Medulla oblongata (tissue), 1 donor: Measurements from ENCODE around the gene AP5Z1.
"Not testable (repeated sequence)": the region's sequence is repeated elsewhere in the genome, so short reads cannot be mapped to it uniquely, and the experiment has no call there.

Experiments
- DNase-seq: peaks from one replicate; pipeline ENCODE4 v3.0.0-alpha.2; 2015; ENCODE audit errors: extremely low spot score

AP5Z1 gene

DNA sequence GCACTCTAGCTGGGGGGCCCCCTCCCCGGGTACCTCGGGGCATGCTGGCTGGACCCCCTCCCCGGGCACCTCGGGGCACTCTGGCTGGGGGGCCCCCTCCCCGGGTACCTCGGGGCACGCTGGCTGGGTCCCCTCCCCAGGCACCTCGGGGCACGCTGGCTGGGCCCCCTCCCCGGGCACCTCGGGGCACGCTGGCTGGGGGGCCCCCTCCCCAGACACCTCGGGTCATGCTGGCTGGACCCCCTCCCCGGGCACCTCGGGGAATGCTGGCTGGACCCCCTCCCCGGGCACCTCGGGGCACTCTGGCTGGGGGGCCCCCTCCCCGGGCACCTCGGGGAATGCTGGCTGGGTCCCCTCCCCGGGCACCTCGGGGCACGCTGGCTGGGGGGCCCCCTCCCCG, 27.2 kb downstream of the AP5Z1 start:
- DNase-seq = not testable (repeated sequence)

DNA sequence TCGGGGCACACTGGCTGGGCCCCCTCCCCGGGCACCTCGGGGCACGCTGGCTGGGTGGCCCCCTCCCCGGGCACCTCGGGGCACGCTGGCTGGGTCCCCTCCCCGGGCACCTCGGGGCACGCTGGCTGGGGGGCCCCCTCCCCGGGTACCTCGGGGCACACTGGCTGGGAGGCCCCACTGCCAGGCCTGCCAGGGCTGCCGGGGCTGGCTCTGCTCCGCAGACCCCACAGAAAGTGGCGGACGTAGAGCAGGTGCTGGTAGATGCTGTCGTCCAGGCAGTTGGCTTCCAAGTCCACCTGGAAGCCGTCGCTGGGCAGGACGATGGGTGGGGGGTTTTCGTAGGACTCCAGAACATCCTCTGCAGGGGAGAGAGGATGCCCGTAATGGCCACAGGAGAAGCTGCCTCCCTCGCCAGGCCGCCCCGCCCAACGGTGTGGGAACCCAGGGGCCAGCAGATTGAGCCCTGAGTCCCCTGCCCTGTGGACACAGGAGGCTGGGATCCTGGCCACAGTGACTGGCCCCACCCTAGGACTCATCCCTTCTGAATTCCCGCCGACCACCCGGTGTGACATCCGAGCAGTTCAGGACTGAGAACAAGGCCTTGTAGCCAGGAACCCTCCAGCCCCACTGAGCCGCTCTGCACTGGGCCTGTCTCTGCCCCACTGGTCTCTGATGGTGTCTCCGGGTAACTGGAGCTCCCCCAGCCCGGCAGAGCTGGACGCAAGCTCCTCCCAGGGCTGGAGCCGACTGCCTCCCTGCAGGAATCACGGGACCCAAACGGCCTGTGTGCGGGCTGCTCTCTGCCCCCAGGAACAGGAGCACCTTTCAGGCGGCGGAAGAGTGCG, 28.2 kb downstream of the AP5Z1 start:
- no peak for DNase-seq

DNA sequence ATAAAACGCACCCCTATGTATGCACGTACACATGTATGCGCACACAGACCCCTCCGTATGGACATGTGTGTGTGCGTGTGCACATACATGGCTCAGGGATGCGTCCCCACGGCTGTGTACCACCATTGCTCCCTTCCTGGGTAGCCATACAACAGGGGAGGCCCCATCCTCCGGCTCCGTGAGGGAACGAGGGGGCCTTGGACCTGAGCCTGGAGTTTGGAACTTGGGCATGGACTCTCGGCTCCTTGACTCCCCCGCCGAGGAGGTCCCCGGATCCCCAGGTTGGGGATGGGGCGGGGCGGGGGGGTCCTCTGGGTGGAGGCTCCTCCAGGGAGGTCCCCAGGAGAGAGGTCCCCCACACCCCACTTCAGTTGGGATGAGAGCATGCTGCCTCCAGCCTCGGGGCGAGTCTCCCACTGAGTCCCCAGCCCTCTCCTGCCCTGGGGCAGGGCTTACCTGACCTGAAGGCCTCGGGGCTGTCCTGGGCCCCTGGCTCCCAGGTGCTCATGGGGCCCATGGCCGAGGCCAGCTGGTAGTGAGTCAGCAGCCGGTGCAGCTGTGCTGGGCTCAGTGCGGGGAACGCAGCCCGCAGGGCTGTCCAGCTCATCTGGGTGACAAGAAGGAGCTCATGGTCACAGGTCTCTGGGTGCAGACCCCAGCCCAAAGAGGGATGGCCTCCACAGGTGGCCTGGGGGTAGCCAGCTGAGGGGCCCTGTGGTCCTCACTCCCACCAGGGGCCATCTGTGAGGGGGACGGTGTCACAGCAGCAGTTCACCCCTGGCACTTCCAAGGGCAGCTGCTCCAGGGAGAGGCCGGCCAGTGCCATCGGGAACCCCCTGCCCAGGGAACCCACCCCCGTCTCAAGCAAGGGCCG, 29.9 kb downstream of the AP5Z1 start:
- DNase-seq = no peak

DNA sequence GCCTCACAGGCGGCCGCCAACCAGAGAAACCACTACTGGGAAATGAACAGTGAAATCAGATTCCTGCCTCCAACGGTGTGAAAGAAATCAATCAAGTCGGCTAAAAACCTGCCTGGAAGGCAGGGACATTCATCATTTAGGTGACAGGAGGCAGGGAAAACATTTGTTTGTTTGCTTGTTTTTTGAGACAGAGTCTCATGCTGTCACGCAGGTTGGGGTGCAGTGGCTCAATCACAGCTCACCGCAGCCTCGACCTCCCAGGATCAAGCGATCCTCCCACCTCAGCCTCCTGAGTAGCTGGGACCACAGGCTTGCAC, 30.5 kb downstream of the AP5Z1 start:
- DNase-seq = no peak

DNA sequence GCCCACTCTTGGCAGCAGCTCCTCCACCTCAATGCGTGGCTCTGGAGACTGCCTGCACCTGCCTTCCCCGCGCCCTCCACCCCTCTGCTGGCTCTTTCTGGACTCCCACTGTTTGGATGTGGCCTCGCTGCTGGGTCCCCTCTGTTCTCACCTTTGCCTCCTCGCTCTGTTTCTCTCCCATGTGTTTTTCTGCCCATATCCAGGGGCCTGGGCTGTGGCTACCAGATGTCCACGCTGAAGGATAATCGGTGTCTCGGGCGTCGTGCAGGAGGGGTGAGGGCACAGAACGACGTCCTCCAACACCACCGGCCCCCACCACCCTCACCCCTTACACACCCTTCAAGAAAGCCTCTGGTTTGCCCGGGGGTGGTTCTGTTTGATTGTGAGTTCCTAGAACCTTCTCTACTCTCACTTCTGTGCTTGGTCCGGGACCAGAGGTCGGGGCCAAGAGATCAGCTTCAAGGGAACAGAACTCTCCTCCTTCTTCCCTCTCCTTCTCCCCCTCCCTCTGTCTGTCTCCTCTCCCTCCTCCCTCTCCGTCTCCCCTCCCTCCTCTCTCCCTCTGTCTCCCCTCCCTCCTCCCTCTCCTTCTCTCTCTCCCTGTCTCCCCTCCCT, 31.7 kb downstream of the AP5Z1 start:
- DNase-seq = no peak

DNA sequence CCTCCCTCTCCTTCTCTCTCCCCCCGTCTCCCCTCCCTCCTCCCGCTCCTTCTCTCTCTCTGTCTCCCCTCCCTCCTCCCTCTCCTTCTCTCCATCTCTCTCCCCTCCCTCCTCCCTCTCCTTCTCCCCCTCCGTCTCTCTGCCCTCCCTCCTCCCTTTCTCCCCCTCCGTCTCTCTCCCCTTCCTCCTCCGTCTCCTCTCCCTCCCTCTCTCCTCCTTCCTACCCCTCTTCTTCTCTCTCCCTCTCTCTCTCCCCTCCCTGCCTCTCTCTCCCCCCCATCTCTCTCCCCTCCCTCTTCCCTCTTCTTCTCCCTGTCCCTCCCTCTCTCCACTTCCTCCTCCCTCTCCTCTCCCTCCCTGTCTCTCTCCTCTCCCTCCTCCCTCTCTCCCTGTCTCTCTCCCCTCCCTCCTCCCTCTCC, 32.2 kb downstream of the AP5Z1 start:
- peak; percentile 36 for DNase-seq

DNA sequence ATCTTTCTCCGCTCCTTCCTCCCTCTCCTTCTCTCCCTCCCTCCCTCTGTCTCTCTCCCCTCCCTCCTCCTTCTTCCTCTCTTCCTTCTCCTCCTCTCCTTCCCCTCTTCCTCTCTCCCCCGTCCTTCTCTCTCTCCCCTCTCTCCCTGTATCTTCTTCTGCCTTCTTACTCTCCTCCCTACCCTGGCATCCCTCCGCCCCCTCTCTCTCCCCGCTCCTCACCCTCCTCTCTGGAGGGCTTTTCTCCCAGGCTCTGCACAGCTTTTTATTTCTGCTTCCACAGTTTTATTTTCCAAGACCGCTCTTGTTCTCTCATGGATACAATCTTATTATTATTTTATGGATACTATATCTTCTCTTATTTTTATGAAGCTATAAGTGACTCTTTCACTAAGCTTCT, 32.6 kb downstream of the AP5Z1 start:
- DNase-seq = no peak

DNA sequence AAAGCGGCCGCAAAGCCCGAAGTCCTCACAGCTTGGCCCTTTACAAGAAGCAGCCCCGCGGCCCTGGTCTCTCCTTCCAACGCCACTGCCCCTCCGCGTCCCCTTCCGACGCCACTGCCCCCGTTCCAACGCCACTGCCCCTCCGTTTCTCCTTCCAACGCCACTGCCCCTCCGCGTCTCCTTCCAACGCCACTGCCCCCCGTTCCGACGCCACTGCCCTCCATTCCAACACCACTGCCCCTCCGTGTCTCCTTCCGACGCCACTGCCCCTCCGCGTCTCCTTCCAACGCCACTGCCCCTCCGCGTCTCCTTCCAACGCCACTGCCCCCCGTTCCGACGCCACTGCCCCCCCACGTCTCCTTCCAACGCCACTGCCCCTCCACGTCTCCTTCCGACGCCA, 33.1 kb downstream of the AP5Z1 start:
- DNase-seq = no peak

DNA sequence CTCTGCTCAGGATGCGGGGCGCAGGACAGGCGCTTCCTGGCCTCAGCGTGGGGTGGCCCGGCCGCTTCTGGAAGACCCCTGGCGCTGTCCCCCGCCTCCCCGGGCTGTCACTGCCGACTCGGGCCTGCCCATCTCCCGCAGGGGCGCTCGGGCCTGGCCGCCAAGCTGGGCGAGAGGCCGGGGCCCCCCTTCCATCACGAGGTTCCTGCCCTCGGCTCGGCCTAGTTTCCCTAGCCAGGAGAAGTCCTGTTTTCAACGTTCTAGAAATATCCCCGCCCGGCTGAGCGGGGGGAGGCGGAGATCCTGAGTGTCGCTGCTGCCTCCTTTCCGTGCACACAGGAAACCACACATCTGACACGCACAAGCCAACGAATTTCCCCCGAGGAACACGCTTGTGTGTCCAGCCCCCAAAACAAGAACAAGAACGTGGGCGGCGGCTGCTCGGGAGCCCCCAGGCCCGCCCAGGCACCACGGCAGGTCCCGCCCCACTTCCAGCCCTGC, 33.7 kb downstream of the AP5Z1 start:
- DNase-seq = peak; percentile 76

DNA sequence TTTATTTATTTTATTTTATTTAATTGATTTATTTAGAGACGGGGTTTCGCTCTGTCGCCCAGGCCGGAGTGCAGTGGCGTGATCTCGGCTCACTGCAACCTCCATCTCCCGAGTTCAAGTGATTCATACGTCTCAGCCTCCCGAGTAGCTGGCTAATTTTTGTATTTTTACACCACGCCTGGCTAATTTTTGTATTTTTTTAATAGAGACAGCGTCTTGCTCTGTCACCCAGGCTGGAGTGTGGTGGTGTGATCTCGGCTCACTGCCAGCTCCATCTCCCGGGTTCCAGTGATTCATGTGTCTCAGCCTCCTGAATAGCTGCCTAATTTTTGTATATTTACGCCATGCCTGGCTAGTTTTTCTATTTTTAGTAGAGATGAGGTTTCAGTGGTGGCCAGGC, 34.2 kb downstream of the AP5Z1 start:
- no peak for DNase-seq

DNA sequence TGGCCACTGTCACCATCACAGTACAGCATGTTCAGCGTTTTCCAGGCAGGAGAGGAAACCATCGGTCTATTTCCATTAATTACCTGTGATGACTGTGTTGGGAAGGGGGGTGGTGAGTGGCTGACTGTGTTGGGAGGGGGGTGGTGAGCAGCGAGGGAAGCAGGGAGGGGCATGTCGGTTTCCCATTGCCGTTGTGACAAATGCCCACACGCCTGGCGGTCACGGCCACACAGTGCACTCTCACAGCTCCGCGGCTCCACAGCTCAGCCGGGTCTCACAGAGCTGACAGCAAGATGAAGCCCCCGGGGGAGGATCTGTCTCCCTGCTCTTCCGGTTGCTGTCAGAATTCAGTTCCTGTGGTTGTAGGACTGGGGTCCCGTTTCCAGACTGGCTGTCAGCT, 39.0 kb downstream of the AP5Z1 start:
- no peak for DNase-seq

DNA sequence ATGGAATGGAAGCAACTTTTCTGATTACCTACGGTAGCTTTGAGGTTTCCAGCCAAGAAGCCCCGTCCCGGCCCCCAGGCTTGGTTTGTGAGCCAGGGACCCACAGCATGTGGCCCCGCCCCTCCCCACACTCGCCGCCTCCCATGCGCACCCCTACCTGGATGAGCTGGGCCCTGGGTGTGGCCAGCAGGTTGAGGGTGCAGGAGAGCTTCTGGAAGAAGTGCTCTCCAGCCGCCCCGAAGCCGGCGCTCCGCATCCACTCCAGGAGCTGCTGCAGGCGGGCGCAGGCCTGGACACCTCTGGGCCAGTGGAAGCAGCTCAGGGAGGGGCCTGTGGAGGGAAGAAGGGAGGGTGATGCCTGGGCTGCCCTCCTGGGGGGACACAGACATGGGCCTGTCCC, 39.7 kb downstream of the AP5Z1 start:
- no peak for DNase-seq

DNA sequence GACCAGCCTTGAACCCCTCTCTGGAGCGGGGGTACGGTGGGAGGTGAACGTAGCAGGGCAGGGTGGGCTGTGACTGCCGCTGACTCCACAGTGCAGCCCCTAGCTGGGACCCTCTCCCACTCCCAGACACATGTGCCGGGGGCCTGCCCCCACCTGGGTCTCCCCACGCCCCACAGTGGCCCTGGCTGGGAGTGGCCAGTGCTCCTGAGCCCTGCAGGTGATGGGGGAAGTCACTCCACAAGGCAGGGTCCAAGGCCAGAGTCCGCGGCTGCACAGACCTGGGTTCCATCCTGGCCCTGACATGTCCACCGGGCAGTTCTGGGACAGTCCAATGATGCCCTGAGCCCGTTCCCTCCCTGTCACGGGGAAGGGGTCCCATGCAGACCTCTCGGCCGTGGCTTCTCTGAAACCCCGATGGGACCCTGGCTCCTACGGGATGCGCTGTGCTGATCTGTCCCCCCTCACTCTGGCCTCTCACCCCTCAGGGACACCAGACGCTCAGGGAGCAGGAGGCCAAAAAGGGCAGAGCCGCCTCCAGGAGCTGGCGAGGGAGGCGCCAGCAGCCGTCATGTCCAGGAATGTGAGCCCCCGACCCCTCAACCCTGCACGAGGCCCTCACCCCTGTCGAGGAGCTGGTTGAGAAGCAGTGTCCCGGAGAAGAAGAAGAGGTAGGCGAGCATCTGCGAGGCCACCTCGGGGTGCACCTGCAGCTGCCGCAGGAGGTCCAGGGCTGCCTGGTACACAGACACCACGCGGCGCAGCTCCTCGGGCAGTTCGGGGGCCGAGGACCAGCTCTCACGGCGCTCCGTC, 40.4 kb downstream of the AP5Z1 start:
- DNase-seq = no peak

DNA sequence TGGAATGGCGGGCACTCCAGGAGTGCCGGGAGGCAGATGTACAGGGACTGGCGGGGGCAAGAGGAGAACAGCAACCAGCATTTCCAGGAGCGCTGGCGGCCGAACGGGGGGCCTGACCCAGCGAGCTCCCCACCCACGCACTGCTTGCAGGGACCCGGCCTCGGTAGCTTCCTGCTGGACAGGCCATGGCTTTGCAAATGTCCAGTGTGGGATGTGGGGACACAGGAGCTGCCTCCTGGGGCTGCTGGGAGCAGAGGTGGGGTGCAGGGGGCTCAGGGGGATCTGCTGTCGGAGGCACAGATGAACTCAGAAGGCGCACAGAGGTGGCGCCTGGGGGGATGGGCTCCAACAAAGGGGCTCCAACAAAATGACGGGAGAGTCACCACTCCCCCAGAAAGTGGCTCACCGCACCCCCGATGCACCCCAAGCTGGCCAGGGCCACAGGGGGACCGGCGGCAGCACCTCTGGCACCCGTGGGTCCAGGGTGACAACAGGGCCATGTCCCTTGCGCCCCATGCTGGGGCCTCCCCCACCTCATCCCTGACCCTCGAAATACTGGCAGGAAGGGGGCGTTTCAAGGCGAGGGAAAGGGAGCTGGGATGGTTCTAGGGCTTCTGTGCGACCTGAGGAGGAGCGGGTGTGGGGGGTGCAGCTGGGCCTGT, 41.1 kb downstream of the AP5Z1 start:
- no peak for DNase-seq

DNA sequence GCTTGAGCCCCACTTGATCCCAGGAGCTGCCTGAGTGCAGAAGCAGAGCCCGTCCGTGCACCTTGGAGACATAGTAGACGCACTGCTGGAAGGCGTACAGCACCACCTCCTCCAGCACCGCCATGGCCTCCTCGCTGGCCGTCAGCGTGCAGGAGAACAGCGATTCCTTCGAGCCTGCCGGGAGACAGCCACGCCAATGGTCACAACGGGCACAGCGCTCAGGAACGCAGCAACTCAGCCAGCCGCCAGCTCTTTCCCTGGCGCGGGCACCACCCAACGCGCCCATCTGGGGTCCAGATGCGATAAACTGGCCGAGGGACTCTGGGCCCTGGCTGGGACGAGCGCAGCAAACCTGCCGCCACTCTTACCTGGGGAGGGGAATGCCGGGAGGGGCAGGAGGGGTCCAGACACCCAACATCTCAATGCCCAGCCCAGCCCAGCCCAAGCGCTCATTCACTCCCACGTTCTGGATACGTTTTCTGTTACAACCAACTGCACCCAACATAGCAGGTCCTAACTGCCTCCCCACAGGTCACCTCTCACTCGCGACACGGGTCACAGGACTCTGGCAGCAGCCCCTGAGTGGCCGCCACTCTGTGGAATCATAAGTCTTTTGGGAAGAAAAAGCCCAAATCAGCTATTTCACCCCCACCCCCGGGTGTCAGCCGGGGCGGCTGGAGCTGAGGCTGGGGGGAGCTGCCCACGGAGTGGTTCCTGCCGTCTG, 41.9 kb downstream of the AP5Z1 start:
- no peak for DNase-seq

DNA sequence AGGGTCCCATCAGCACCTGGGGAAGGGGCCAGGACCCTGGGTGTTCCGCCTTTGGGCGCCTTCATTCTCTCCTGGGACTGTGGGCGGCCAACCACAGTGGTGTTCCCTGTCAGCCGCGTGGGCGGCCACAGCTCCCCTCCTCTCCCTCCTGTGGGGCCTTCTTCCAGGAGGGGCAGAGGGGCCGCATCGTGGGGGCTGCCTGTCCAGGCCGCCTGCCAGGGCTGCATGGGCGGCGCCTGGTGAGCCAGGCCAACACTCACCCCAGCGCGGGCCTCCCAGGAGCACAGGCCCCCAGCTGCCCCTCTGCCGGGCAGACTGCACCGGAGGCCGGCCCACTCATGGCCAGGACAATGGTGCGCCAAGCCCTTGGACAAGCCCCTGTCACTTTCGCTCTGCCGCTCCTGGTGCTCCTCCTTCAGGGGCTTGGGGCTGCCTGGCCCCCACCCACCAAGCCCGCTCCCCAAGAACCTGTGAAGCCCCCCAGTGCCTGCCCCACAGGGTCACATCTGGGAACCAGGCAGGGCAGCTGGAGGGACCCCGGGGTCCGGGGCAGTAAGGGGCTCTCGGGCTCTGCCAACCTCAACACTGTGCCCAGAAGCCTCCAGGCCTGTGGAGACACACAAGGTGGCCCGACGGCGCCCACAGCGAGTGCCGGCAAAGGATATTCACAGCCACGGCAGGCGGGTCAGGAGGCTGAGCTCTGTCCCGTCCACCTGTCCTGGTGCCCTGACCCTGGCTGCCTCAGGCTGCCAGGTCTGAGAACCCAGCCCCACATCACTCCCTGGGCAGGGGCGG, 42.8 kb downstream of the AP5Z1 start:
- no peak for DNase-seq

DNA sequence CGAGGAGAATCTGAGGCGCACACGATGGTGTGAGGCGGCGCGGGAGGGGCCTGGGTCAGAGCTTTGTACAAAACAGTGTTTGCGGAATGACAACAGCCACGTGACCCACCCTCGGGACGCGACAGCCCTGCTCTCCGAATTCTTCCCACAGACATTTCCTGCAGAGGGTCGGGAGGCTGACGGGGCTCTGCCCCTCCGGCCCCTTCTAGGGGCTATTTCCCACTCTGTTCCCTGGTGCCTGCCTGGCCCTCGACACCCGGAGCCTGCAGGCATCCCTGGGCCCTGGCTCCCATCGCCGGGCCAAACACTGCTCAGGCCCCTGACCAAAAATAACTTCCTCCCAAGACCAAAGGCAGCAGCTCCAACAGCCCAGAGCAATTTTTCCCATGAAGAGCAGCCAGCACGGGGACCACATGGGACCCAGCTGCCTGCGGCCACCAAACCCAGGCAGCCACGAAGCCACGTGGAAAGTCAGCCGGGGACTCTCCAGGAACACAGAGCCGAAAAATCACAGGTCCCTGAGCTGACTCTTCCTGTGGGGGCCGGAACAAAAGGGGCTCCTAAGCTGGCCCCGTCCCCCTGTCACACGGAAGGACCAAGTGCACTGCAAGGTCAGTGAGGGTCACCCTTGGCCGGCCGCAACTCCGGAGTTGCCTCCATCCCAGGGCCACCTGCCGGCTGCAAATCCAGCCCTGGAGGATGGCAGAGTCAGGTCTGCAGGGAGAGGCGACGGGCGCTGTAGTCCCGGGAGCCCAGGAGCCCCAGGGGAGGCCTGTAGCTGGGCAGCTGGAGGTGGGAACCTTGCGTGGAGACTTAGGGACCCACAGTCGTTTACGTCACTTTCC, 44.4 kb downstream of the AP5Z1 start:
- DNase-seq = no peak

DNA sequence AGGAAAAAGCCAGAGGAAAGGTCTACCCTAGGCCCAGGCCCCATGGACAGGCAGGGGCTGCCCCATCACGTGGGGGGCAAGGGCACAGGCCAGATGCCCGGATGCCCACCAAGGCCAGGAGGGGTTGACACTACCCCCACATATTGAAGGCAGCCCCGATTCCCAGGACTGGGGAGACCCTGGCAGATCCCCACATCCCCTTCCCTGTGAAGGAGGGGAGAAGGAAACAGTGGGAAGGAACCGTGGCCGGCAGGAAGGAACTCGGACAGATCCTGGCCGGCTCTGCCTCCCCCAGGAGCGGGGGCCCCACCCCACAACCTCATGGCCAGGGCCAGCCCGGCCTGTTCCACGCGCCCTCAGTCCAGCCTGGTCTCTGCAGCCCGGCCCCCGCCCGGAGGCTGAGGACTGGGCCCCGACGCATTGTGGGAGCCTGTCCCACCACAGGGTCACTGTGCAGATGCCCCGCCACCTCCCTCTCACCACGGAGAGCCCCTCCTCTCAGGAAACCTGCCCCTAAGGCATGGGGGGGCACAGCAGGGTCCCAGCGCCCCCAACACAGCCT, 45.1 kb downstream of the AP5Z1 start:
- DNase-seq = no peak
